Endothelial cell of umbilical vein (primary cell): Measurements from ENCODE around the gene TGM1. TPM values are rescaled to one million over a fixed set of nuclear protein-coding genes. Genes with fewer than 3 reads are reported as not detected.

Experiments
- BruUV-seq: library from RNA; stranded (reverse); fragments of 400-500 nt; replicated peaks from 2 replicates; lab custom pipeline; 2021; lab: Mats Ljungman, UMichigan
- CTCF ChIA-PET: fragments of 300-600, 350-600 bp; sonication (Branson Sonifier 250); formaldehyde crosslinking; loops from one replicate; lab custom pipeline; 2021; ENCODE audit warnings: antibody characterized with exemption, inconsistent platforms; lab: Charles Lee
- POLR2A ChIA-PET: fragments of 300-600, 350-600 bp; sonication (Branson Sonifier 250); formaldehyde crosslinking; loops from one replicate; lab custom pipeline; 2021; ENCODE audit warnings: antibody characterized with exemption, inconsistent platforms; lab: Charles Lee
- DNase-seq: peaks from one replicate; pipeline ENCODE4 v3.0.0-alpha.2; 2011; ENCODE audit warnings: low read depth, low spot score
- FAIRE-seq: peaks from 2 replicates; lab custom pipeline; 2011; peaks lifted over from hg19 to GRCh38; lab: Jason Lieb, UNC
- H2AFZ ChIP-seq: 2 replicates; pipeline ENCODE4 v1.6.0; 2012; ENCODE audit warnings: low read depth, low read length, control low read depth, inconsistent platforms
- H3K27ac ChIP-seq: 2 replicates; pipeline ENCODE4 v1.5.1; 2011; ENCODE audit warnings: low read depth, mild to moderate bottlenecking, control low read depth, low read length, moderate library complexity; ENCODE audit not compliant: insufficient read depth
- H3K27me3 ChIP-seq, 2 experiments: 2 replicates each; pipeline versions ENCODE4 v1.6.0 to v1.6.1; 2011; ENCODE audit warnings: low read length in 2 of 2, mixed read lengths in 1 of 2; ENCODE audit not compliant: control insufficient read depth in 2 of 2, insufficient read depth in 2 of 2
- H3K36me3 ChIP-seq, 2 experiments: 2 replicates in 1 of 2; 3 replicates in 1 of 2; pipeline ENCODE4 v1.5.1; 2011; ENCODE audit warnings: low read length in 2 of 2, mild to moderate bottlenecking in 1 of 2, moderate library complexity in 1 of 2; ENCODE audit not compliant: control insufficient read depth in 2 of 2, insufficient read depth in 2 of 2; ENCODE audit errors: extremely low read depth in 1 of 2
- H3K4me1 ChIP-seq: 3 replicates; pipeline ENCODE4 v1.5.1; 2011; ENCODE audit warnings: mild to moderate bottlenecking, low read length; ENCODE audit not compliant: control insufficient read depth, insufficient read depth; ENCODE audit errors: extremely low read depth
- H3K4me2 ChIP-seq: 2 replicates; pipeline ENCODE4 v1.6.1; 2011; ENCODE audit warnings: low read length, control low read depth, mixed read lengths; ENCODE audit not compliant: insufficient read depth
- H3K4me3 ChIP-seq, 3 experiments: fragments of 200-600 bp in 1 of 3; sonication (generic), shearing (Covaris generic) in 1 of 3; replicated peaks in 1 of 3; 2 replicates each; pipeline ENCODE4 v1.5.1; 2011 to 2016; ENCODE audit warnings: control low read depth in 3 of 3, low read length in 3 of 3, mild to moderate bottlenecking in 2 of 3, inconsistent platforms in 1 of 3, low read depth in 1 of 3, moderate library complexity in 1 of 3; ENCODE audit not compliant: insufficient read depth in 1 of 3
- H3K79me2 ChIP-seq: 2 replicates; pipeline ENCODE4 v1.6.0; 2012; ENCODE audit warnings: low read length, inconsistent platforms; ENCODE audit not compliant: control insufficient read depth, insufficient read depth
- H3K9ac ChIP-seq: replicated peaks from 2 replicates; pipeline ENCODE3; 2011; ENCODE audit warnings: low read length, control low read depth; ENCODE audit not compliant: insufficient read depth; ENCODE audit errors: extremely low read depth
- H3K9me1 ChIP-seq: replicated peaks from 3 replicates; pipeline ENCODE4 v1.6.0; 2011; ENCODE audit warnings: mild to moderate bottlenecking, low read length; ENCODE audit not compliant: control insufficient read depth, insufficient read depth; ENCODE audit errors: extremely low read depth
- H3K9me3 ChIP-seq: replicated peaks from 2 replicates; pipeline ENCODE4 v1.5.1; 2012; ENCODE audit warnings: low read length, inconsistent platforms; ENCODE audit not compliant: control insufficient read depth, insufficient read depth
- H4K20me1 ChIP-seq: replicated peaks from 2 replicates; pipeline ENCODE3; 2011; ENCODE audit warnings: mild to moderate bottlenecking, low read length; ENCODE audit not compliant: control insufficient read depth, insufficient read depth; ENCODE audit errors: extremely low read depth
- EZH2 ChIP-seq: IDR thresholded peaks from 2 replicates; pipeline ENCODE4 v1.6.1; 2012; ENCODE audit warnings: borderline replicate concordance, low read depth, mild to moderate bottlenecking, moderate library complexity, low read length, inconsistent platforms; ENCODE audit not compliant: severe bottlenecking
- FOS ChIP-seq: IDR thresholded peaks from 2 replicates; pipeline ENCODE4 v1.6.1; 2011; ENCODE audit warnings: mild to moderate bottlenecking, low read length, moderate library complexity, borderline replicate concordance; ENCODE audit not compliant: insufficient read depth
- GATA2 ChIP-seq: IDR thresholded peaks from 2 replicates; pipeline ENCODE4 v1.7.0; 2011; ENCODE audit warnings: low read depth, mild to moderate bottlenecking, moderate library complexity, mixed read lengths, low read length; ENCODE audit not compliant: insufficient read length, insufficient read depth
- JUN ChIP-seq: IDR thresholded peaks from 2 replicates; pipeline ENCODE4 v1.6.1; 2011; ENCODE audit warnings: borderline replicate concordance, low read depth; ENCODE audit not compliant: insufficient read length, insufficient read depth
- MYC ChIP-seq: IDR thresholded peaks from one replicate; pipeline ENCODE4 v1.6.1; 2011; ENCODE audit warnings: mild to moderate bottlenecking, low read depth, low read length
- POLR2A ChIP-seq: IDR thresholded peaks from 2 replicates; pipeline ENCODE4 v1.6.1; 2012; ENCODE audit warnings: low read depth, mild to moderate bottlenecking, control low read depth, low read length
- POLR2AphosphoS5 ChIP-seq: IDR thresholded peaks from 2 replicates; pipeline ENCODE4 v1.6.1; 2012; ENCODE audit warnings: low read depth, mild to moderate bottlenecking, control low read depth, low read length, moderate library complexity; ENCODE audit not compliant: insufficient read depth
- dilution Hi-C: fragments of 300-500 bp; cut with MboI; formaldehyde crosslinking; loops from one replicate; pipeline ENCODE4 v1.15.0; 2019; ENCODE audit warnings: low sequenced_read_pairs; ENCODE audit not compliant: extremely low pct_ligation_motif_present
- intact Hi-C: fragments of 100-400 bp; cut with micrococcal nuclease; formaldehyde crosslinking; loops from one replicate; pipeline ENCODE4 v1.10.0; 2022
- polyA plus RNA-seq, 4 experiments: library from polyadenylated mRNA; depleted of rRNA in 3 of 4; stranded (reverse) in 3 of 4; unstranded in 1 of 4; fragments of >200 nt; gene quantifications; 2 replicates each; pipeline versions ENCODE4 v1.2.1 to v1.2.3, GENCODE V29; 2011 to 2012; ENCODE audit warnings: missing spikeins in 1 of 4
- total RNA-seq: library from RNA; stranded (reverse); gene quantifications from 2 replicates; pipeline ENCODE4 v1.2.3, GENCODE V29; 2021
- TF ChIP-seq, protein P1 (sequence below), 2 donors: IDR thresholded peaks; 1 replicate in 1 of 2; 2 replicates in 1 of 2; pipeline ENCODE4 v1.5.1; 2011; ENCODE audit warnings: low read length in 2 of 2, mild to moderate bottlenecking in 2 of 2, moderate library complexity in 2 of 2, control low read depth in 1 of 2, inconsistent platforms in 1 of 2, low read depth in 1 of 2; ENCODE audit not compliant: insufficient read depth in 1 of 2; ENCODE audit errors: extremely low read depth in 1 of 2
- TF ChIP-seq, protein P2 (sequence below): IDR thresholded peaks from 2 replicates; pipeline ENCODE4 v1.6.1; 2011; ENCODE audit not compliant: insufficient read depth, insufficient read length

The TGM1 gene
- total and polyA plus RNA-seq, 2 donors (not counting 3 experiments of a cell fraction or from before 2014, with no cell fraction given): 1.0 to 3.4 TPM

DNA sequence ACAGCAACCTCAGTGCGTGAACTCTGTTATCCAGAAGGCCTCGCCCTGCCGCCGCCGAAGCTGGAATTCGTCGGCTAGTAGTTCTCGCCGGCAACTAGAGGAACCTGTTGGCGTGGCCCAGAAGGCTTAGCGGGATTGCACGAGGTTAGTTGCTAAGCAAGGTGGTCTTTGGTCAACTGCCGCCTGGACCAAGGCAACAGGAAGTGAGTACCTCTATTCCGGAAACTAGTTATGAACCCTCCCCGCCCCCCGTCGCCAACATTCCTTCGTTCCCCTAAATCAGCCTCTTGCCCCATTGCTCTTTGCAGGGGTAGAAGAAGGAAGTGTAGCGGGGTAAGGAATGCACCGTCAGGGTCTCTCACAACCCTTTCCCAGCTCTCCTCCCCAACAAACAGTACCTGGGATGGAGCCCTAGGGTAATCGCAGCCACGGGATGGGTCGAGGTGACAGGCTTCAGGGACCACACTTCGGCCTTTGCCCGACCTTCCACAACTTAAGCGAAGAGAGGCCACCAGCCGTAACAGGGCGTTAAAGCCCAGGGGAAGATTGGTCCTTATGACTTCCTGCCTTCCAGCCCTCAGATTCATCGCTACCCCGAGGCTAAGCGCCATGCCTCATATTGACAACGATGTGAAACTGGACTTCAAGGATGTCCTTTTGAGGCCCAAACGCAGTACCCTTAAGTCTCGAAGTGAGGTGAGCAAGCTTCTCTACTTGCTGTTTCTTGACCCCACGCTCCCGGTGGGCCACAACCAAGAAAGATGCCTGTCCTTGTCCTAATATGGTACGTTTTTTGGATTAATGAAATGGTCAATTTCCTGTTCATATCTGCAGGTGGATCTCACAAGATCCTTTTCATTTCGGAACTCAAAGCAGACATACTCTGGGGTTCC is 30.1 kb downstream of the TGM1 start, which contains the start of gene GMPR2:
Gene GMPR2 (plus strand): TSS at position 285 of the 893 bp plus-strand sequence. CDS start 325 bp downstream, at position 610.
- dilution Hi-C loops: no loop called here

More for the DNA sequence above, 30.1 kb downstream of the TGM1 start, which contains the start of gene GMPR2:
- DNase-seq (no peak), FAIRE-seq (peak; percentile 90)
- BruUV-seq: TSS peak; percentile 46
- intact Hi-C loops: loop anchor here (1.0 to 2.0 kb wide), 5 partner anchors 9 to 118 kb away; partner anchors contain the start of genes CHMP4A, TINF2 and TM9SF1
- Histone ChIP-seq H4K20me1 (no peaks in the 10 kb centered on the region), H3K36me3 (peaks cover 3 to 16% of the 10 kb centered on the region in 2 experiments), H3K9ac (peak within 1 kb of the TSS; percentile 95), H3K9me1 (no peaks in the 10 kb centered on the region), H2AFZ (peak within 1 kb of the TSS; percentile 73), H3K9me3 (no peaks in the 10 kb centered on the region), H3K4me1 (peaks cover 29% of the 10 kb centered on the region), H3K27ac (peak within 1 kb of the TSS; percentile 88), H3K4me2 (peak within 1 kb of the TSS; percentile 73), H3K4me3 (peak within 1 kb of the TSS; percentile 63 to 87 (median 67)), H3K79me2 (peaks cover 48% of the 10 kb centered on the region), H3K27me3 (no peaks in the 10 kb centered on the region)
- CTCF ChIA-PET: interaction anchor here (0.7 to 1.9 kb wide), 6 partner anchors 9 to 75 kb away, joined by 3 to 11 read pairs (median 4); partner anchors contain the start of genes CIDEB, MDP1 and TINF2
- POLR2A ChIA-PET: interaction anchor here (0.6 to 1.6 kb wide), 2 partner anchors 9 to 20 kb away, joined by 3 to 6 read pairs; partner anchors contain the start of genes CHMP4A and TINF2
- TF ChIP-seq JUN: no peak
- TF ChIP-seq POLR2A: peak; percentile 34
- TF ChIP-seq MYC: no peak
- TF ChIP-seq GATA2: no peak
- no peak for TF ChIP-seq FOS
- TF ChIP-seq, protein P1, sequence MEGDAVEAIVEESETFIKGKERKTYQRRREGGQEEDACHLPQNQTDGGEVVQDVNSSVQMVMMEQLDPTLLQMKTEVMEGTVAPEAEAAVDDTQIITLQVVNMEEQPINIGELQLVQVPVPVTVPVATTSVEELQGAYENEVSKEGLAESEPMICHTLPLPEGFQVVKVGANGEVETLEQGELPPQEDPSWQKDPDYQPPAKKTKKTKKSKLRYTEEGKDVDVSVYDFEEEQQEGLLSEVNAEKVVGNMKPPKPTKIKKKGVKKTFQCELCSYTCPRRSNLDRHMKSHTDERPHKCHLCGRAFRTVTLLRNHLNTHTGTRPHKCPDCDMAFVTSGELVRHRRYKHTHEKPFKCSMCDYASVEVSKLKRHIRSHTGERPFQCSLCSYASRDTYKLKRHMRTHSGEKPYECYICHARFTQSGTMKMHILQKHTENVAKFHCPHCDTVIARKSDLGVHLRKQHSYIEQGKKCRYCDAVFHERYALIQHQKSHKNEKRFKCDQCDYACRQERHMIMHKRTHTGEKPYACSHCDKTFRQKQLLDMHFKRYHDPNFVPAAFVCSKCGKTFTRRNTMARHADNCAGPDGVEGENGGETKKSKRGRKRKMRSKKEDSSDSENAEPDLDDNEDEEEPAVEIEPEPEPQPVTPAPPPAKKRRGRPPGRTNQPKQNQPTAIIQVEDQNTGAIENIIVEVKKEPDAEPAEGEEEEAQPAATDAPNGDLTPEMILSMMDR (IDR thresholded peaks at IDR 0.05; ENCODE audit: extremely low read depth in 1 of 2, insufficient read depth in 1 of 2, low read depth in 1 of 2, low read length in 2 of 2): no peak
- peak; percentile 52 for TF ChIP-seq POLR2AphosphoS5
- TF ChIP-seq EZH2: no peak
- TF ChIP-seq, protein P2, sequence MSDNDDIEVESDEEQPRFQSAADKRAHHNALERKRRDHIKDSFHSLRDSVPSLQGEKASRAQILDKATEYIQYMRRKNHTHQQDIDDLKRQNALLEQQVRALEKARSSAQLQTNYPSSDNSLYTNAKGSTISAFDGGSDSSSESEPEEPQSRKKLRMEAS: no peak
